CD4-positive, alpha-beta T cell treated with Interleukin-12 subunit alpha and Interleukin-12 subunit beta, for 1 hour (primary cell): ENCODE results near the gene MEX3A.

Source experiments
- DNase-seq: peaks from one replicate; pipeline ENCODE4 v3.0.0-alpha.2; 2020

Gene MEX3A

GRCh38 chr1:156101880-156102279, 19.6 kb upstream of the MEX3A start:
- DNase-seq, result no peak

DNA sequence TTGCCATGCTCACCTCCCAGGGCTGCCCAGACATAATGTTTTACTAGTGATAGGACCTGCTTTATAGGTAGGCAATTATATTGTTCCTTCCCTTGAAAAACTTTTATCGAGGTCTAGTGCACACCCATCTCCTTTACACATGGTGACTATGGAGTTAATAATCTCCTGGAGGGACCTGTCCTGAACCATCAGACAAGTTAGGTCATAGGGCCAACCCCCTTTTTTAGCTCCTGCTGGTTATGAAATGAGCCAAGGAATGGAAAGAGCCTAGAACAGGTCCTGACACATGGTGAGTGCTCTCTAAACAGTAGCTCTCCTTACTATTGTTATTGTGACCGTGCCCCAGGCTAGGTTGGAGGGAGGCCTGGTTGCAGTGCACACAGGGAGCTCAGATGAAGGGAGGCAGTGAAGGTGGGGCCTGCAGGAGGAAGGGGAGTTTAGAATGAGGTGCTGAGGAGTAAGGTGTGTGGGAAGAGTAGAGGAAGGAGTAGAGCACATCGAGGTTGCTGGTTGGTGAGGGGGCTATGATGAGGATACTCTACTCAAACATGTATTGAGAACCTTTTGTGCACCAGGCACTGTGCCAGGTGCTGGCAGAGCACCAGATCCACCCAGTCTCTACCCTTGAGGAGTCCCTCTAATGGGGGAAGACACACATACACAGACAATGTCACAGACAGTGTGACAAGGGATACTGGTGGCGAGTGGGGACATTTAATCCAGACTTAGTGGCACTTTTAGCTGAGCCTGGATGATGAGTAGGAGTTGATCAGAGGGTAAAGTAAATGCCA, 18.1 kb upstream of the MEX3A start:
- no peak for DNase-seq

DNA sequence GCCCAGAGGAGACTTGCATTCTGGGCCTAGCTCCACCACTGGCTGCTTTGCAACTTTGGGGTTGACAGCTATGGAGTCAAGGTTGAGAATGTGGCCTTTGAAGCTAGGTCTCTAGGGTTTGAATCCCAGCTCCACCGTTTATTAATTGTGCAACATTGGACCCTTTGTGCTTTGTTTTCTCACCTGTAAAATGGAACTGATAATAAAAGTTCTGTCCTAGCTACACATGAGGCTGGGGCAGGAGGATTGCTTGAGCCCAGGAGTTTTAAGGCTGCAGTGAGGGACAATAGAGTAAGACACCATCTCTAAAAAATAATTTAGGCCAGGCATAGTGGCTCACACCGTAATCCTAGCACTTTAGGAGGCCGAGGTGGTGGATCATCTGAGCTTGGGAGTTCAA, 17.0 kb upstream of the MEX3A start:
- DNase-seq, result no peak

DNA sequence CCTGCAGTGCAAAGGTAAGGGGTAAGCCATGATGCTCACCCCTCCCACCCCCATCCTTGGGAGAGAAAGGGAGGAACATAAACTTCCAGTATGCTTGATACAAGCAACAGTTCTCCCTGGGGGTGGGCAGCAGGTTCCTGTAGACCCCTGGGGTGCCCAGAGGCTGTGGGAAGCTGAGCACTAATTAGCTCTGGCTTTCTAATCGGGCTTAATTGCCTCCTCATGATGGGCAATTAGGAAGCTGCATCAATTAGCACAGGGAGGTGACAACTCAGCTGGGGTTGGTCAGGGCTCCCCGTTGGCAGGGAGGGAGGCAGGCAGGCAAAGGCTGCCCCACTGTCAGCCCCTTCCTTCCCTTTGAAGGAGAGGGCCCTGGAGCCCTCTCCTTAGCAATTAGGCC, 16.5 kb upstream of the MEX3A start:
- no peak for DNase-seq

- DNase-seq, result no peak
Measured at GRCh38 chr1:156097499-156098178, 15.4 kb upstream of the MEX3A start.

DNA sequence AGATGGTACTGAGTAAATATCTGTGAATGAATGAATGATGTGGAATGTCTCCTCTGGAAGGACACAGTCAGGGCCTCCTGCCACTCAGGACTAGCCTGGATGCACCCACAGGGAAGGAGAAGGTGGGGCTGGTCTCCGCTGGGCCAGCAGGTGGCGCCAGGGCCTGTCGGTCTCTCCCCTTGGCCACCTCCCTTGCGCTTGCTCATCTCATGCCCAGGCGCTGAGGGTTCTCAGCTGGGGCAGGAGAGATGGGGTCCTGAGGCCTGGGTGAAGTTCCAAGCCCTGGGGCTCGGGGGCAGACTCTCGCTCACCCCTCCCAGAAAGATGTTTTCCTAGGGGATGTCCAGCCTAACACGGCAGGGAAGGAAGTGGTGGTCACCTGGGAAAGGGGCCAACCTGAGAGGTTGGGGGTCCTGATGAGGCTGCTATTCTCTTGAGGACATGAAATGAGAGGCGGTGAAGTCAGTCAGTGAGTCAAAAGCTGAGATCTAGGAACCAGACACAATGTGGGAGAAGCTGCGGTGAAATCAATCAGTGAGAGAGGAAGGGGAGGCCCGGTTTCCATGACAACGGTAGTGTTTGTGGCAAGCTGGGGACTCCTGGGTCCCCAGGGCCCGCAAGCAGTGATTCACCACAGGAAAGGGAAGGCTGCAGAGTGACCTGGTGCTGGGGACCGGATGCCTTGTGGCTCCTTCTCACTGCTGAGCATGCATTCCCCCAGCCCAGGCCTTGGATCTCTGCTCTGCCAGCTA, 14.6 kb upstream of the MEX3A start:
- peak; percentile 94 for DNase-seq

- DNase-seq, result no peak
Measured at GRCh38 chr1:156095906-156096508, 13.7 kb upstream of the MEX3A start.

DNA sequence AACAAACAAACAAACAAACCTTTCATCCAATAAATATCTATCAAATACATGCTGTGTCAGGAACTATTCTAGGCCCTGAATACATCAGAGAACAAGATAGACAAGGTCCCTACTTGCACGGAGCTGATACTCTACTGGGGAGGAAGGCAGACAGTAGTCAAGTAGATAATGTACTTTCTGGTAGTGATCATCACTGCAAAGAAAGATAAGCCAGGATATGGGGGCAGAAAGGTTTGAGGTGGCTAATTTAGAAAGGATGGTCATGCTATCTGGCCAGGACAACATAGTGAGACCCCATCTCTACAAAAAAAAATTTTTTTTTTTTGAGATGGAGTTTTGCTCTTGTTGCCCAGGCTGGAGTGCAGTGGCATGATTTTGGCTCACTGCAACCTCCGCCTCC, 9.3 kb upstream of the MEX3A start:
- no peak for DNase-seq

GRCh38 chr1:156090840-156091188, 8.5 kb upstream of the MEX3A start:
- DNase-seq, result peak; percentile 89

DNA sequence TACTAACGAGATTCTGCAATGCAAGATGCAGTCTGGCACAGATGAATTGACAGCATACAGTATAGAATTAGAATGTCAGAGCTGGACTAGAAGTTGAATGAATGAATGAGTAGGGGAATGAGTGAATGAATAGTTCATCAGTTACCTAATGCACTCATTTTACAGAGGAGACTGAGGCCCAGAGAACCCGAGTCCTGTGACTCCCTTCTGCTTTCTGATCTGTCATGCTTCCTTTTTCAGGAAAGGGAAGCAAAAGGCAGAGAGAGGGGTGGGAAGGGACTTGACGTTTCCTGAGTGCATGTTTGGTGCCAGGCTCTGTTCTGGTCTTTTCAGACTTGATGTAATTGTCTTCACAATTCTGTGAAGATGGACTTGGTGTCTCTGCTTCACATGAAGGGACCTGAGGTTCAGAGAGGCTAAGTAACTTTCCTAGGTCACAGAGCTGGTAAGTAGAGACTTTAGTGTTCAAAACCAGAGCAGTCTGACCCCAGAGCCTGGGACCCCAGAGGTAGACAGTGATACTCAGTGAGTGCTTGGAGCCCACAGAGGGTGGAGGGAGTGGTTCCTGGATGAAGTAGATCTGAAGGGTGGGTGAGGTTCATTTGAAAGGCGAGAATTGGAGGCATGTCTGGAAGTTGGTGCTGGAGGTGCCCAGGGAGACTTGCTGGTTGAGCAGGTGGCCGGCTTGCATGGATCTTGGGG, 8.0 kb upstream of the MEX3A start:
- no peak for DNase-seq

- DNase-seq, result no peak
Measured at GRCh38 chr1:156089704-156090103, 7.4 kb upstream of the MEX3A start.

DNA sequence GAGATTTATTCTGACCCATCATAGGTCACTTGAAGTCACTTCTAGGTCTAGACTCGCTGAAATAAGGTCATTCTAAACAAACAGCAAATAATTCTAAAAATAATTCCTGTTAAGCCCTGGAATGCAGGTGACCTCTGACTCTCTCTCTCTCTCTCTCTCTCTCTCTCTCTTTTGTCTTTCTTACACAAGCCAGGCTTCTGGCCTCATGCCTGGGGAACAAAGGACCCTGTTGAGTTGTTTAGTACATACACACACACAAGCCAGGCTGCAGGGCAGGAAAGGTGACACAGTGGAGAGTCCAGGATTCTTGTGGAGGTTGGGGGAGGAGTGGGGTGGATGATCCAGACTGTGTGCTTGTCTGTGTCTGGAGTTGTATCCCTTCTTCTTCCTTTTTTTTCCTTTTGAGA, 4.0 kb upstream of the MEX3A start:
- no peak for DNase-seq

- no peak for DNase-seq
Measured at GRCh38 chr1:156083800-156084790, 1.8 kb upstream of the MEX3A start.

DNA sequence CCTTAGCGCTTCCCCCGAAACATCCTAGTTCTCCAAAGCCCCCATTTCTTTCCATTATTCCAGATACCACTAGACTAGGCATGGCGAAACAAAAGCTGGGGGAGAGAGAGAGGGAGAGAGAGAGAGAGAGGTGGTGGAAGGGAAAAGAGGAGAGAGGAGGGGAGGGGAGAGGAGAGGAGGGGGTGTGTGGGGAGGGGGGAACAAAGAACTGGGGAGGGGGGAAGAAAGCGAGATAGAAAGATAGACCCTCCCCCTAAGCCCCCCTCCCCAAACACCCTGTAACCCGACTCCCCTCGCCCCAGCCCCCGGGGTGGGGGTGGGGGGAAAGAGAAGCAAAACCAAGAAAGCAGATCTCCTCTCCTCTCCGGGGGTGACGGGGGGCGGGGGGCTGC, 352 bp downstream of the MEX3A start:
- no peak for DNase-seq

GRCh38 chr1:156081180-156081916, 917 bp downstream of the MEX3A start:
- DNase-seq, result no peak

DNA sequence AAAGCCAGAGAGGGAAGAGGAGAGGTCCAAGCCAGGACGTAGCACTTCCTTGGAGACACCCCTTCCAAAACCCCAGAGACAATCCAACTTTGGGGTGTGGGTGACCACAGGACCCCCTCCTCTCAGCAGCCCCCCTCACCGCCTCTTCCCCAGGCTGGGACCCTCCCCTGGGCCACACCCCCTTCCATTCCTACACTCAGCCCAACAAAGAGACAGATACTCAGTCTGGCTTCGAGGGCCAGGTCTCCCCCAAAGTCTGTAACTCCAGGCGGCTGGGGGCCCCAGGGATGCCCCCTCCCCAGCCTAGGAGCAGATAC, 1.4 kb downstream of the MEX3A start:
- DNase-seq, result no peak

- no peak for DNase-seq
Measured at GRCh38 chr1:156080241-156080862, 1.9 kb downstream of the MEX3A start.

GRCh38 chr1:156079762-156080161, 2.5 kb downstream of the MEX3A start:
- no peak for DNase-seq

- DNase-seq, result no peak
Measured at GRCh38 chr1:156078728-156079127, 3.5 kb downstream of the MEX3A start.

DNA sequence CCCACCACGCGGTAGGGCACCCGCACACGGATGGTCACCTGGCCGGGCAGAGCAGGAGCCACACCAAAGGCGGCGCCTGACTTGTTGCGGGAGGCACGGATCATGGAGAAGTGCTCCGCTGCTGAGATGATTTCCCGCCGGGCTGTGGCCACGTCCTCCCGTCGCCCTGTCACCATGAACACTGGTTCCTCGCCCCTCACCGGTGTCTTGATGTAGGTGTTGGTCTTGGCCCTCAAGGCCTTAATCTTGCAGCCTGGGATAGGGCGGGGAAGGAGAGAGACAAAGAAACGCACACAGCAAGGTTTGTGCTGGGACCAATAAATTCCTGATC, 4.9 kb downstream of the MEX3A start:
- no peak for DNase-seq
